Heart right ventricle (tissue), 16 donors: Measurements from ENCODE around the gene SLC36A4. TPM values are rescaled to one million over a fixed set of nuclear protein-coding genes. Genes with fewer than 3 reads are reported as not detected.
"Not testable (repeated sequence)": the region's sequence is repeated elsewhere in the genome, so short reads cannot be mapped to it uniquely, and the experiment has no call there.

Source experiments
- ATAC-seq, 8 donors: fragments of 200-7000 bp; cut with Tn5 transposase; one replicate each; pipeline ENCODE4 v1.9.1; 2020; ENCODE audit warnings: mild to moderate bottlenecking in 8 of 8, moderate library complexity in 8 of 8, moderate number of reproducible peaks in 1 of 8
- DNase-seq, 2 donors: peaks; one replicate each; pipeline ENCODE4 v3.0.0-alpha.2; 2020
- H3K27ac ChIP-seq, 10 donors: fragments of 200-600 bp; sonication (generic) in 2 of 10; one replicate each; pipeline versions ENCODE4 v1.5.0 to v1.8.0; 2020 to 2022; ENCODE audit warnings: mild to moderate bottlenecking in 3 of 10
- H3K27me3 ChIP-seq, 7 donors: fragments of 200-600 bp; one replicate each; pipeline ENCODE4 v1.8.0; 2021 to 2022; ENCODE audit warnings: mild to moderate bottlenecking in 2 of 7
- H3K36me3 ChIP-seq, 9 donors: fragments of 200-600 bp; sonication (generic) in 1 of 9; one replicate each; pipeline versions ENCODE4 v1.5.0 to v1.8.0; 2020 to 2022; ENCODE audit warnings: mild to moderate bottlenecking in 2 of 9
- H3K4me1 ChIP-seq, 9 donors: fragments of 200-600 bp; sonication (generic) in 1 of 9; one replicate each; pipeline versions ENCODE4 v1.5.0 to v1.8.0; 2020 to 2022; ENCODE audit warnings: mild to moderate bottlenecking in 4 of 9
- H3K4me3 ChIP-seq, 10 donors: fragments of 200-600 bp; sonication (generic) in 2 of 10; one replicate each; pipeline versions ENCODE4 v1.5.0 to v1.8.0; 2020 to 2022; ENCODE audit warnings: mild to moderate bottlenecking in 7 of 10, moderate library complexity in 2 of 10
- H3K9me3 ChIP-seq, 11 donors: fragments of 200-600 bp in 10 of 11; sonication (generic) in 2 of 11; one replicate each; pipeline versions ENCODE4 v1.5.0 to v1.8.0; 2013 to 2022; ENCODE audit warnings: mild to moderate bottlenecking in 2 of 11, control low read depth in 1 of 11, moderate library complexity in 1 of 11
- WGBS, 2 donors: extraction: QIAGEN DNeasy Blood & Tissue Kit; methylation state at CpG; one replicate each; pipeline ENCODE4 v1.1.7; 2013; ENCODE audit warnings: inconsistent platforms in 1 of 2; 5-methylcytosine and 5-hydroxymethylcytosine counted together
- intact Hi-C, 10 donors: fragments of 100-400 bp; cut with DNase I; formaldehyde crosslinking; loops; one replicate each; pipeline versions ENCODE4 v1.11.1 to v1.14.2; 2022
- polyA plus RNA-seq, 2 donors: library from polyadenylated mRNA; stranded (reverse); fragments of 200-250 nt; gene quantifications; one replicate each; pipeline ENCODE4 v1.2.3, GENCODE V29; 2013
- total RNA-seq, 10 donors: library from RNA; stranded (reverse); fragmentation: NEBNext Ultra II Directional in 3 of 10; extraction: Animal tissue kit (Norgen Biotek cat#: 25700) in 3 of 10; gene quantifications; one replicate each; pipeline versions ENCODE4 v1.2.1 to v1.2.4, GENCODE V29; 2021 to 2023
- TF ChIP-seq, protein P1 (sequence below), 9 donors: fragments of 200-600 bp; sonication (generic) in 2 of 9; IDR thresholded peaks; one replicate each; pipeline versions ENCODE4 v1.5.0 to v1.8.0; 2021 to 2022; ENCODE audit warnings: antibody characterized with exemption in 9 of 9, mild to moderate bottlenecking in 5 of 9, moderate library complexity in 1 of 9
- donor health status: Arrhythmogenic right ventricular cardiomyopathy.
- donor health status: ischemic (EF 13 %, LVEDD 7.1; RV severe dilation, severe dysfunction).
- donor health status: healthy with polysubstance abuse.
- donor health status: DM: no; HTN: yes; CAD: no.
- donor health status: DM: no; HTN: no; CAD: no.
- donor health status: ischemic (EF 25% LVEDD 6.9; RV normal size, moderate dysfunction).
- donor health status: ischemic (EF 25% LVEDD 5.7; RV mildly dilated, moderate dysfunction).
- donor health status: healthy.
- donor health status: DM: yes; HTN: yes; CAD: no.
- donor health status: Ischemic cardiomyopathy.
- donor health status: ischemic (EF 35%, LVEDD 5.7; RV mildly dilated, moderate dysfunction).
- donor health status: nonischemic (EF 11% LVEDD 7.7; RV severe dilation, severe dysfunction).
- donor health status: DM: yes; HTN: yes; CAD: no.
- donor health status: PGD.
- donor health status: ischemic (EF 29% LVEDD 5.4; RV normal size, mild dysfunction).
- donor health status: nonischemic (EF 23%, LVEDD 6.1; RV moderate dilation, normal function).

The SLC36A4 gene
- total and polyA plus RNA-seq, 12 donors: 3.1 to 11.4 (median 7.1) TPM

DNA sequence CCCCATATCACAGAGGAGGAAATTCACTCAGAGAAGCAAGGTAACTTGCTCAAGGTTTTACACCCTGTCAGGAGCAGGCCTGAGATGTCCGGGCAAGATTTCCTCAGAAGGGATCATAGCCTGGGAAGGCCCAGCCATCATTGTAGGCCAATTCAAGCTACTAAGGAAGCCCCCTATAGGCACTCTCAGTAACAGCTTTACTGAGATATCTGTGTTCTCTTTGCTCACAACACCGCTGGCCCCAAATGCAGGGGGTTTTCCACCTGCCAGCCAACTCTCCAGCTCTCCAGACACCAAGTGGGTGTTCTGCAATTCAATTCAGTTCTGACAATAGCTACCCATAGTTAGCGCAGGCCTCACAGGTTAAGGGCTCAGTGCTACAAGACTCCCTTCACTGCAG, 84.0 kb downstream of the SLC36A4 start:
- TF ChIP-seq, protein P1, sequence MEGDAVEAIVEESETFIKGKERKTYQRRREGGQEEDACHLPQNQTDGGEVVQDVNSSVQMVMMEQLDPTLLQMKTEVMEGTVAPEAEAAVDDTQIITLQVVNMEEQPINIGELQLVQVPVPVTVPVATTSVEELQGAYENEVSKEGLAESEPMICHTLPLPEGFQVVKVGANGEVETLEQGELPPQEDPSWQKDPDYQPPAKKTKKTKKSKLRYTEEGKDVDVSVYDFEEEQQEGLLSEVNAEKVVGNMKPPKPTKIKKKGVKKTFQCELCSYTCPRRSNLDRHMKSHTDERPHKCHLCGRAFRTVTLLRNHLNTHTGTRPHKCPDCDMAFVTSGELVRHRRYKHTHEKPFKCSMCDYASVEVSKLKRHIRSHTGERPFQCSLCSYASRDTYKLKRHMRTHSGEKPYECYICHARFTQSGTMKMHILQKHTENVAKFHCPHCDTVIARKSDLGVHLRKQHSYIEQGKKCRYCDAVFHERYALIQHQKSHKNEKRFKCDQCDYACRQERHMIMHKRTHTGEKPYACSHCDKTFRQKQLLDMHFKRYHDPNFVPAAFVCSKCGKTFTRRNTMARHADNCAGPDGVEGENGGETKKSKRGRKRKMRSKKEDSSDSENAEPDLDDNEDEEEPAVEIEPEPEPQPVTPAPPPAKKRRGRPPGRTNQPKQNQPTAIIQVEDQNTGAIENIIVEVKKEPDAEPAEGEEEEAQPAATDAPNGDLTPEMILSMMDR (IDR thresholded peaks at IDR 0.05): no peak
- Histone ChIP-seq H3K27ac (no peak overlapping the region), H3K27me3 (peaks cover 0 to 13% (median 0%) of the 10 kb centered on the region in 7 donors), H3K4me1 (no peaks in the 10 kb centered on the region), H3K9me3 (peaks cover 0 to 6% (median 0%) of the 10 kb centered on the region in 11 donors), H3K4me3 (no peak overlapping the region), H3K36me3 (no peaks in the 10 kb centered on the region)
- intact Hi-C loops: no loop called here
- ATAC-seq: no peak
- DNase-seq: no peak
- 62 to 75% methylated on average over 3 of the region's 3 CpGs for WGBS, 2 donors

DNA sequence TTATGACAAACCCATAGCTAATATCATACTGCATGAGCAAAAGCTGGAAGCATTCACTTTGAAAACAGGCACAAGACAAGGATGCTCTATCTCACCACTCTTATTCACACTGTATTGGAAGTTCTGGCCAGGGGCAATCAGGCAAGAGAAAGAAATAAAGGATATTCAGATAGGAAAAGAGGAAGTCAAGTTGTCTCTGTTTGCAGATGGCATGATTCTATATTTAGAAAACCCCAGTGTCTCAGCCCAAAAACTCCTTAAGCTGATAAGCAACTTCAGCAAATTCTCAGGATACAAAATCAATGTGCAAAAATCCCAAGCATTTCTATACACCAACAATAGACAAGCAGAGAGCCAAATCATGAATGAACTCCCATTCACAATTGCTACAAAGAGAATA, 86.6 kb downstream of the SLC36A4 start:
- H3K27me3 ChIP-seq, ATAC-seq, intact Hi-C loops, H3K4me1 ChIP-seq, DNase-seq, H3K36me3 ChIP-seq, H3K27ac ChIP-seq, H3K4me3 ChIP-seq, H3K9me3 ChIP-seq: not testable (repeated sequence)

DNA sequence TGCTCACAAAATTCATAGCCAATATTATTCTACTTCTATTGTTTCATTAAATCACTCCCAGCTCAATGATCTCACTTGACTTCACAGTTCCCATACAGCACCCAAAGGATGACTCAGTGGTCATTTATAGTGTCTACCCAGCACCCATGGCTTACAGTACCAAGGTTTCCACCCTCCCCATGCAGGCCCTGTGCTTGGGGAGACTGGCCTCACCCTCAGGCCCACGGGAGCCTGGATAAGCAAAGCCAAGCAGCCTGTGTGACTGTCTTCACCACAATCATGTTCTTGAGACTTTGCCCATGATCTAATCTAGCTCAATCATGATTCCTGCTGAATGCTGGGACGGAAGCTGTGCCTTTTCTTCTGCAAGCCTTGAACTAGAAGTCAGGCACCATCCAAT, 97.6 kb downstream of the SLC36A4 start:
- Histone ChIP-seq H3K4me1 (no peaks in the 10 kb centered on the region), H3K27ac (no peak overlapping the region), H3K36me3 (no peaks in the 10 kb centered on the region), H3K4me3 (no peak overlapping the region), H3K9me3 (peaks cover 0 to 24% (median 2%) of the 10 kb centered on the region in 11 donors), H3K27me3 (no peaks in the 10 kb centered on the region)
- TF ChIP-seq, protein P1 (IDR thresholded peaks at IDR 0.05): no peak
- 40 to 48% methylated on average over 2 of the region's 2 CpGs for WGBS, 2 donors
- intact Hi-C loops: no loop called here
- no peak for ATAC-seq
- DNase-seq: no peak

DNA sequence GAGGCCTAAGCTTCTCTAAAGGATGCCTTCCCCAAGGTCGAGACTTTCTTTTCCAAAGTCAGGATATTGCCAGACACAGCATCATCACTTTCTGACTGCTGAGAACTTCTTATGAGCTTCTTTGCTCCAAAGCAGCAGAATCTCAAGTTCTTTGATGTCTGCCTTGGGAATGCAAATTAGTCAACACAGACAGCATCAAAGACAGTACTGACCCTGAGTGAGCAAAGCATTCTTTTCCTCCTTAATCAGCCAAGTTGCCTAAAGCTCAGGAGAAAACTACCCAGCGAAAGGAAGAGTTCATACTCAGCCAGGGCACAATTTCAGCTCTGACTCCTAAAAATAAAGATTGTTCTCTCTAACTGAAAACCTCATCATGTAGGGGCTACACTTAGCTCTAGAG, 98.0 kb downstream of the SLC36A4 start:
- TF ChIP-seq, protein P1 (IDR thresholded peaks at IDR 0.05): no peak
- no peak for ATAC-seq
- intact Hi-C loops: loop anchor here in 1 of 10 donors (10.0 kb wide), 1 partner anchor 125 kb away; no protein-coding TSS in a partner anchor
- Histone ChIP-seq H3K27ac (no peak overlapping the region), H3K9me3 (peaks cover 0 to 28% (median 6%) of the 10 kb centered on the region in 11 donors), H3K4me3 (no peak overlapping the region), H3K27me3 (no peaks in the 10 kb centered on the region), H3K36me3 (no peaks in the 10 kb centered on the region), H3K4me1 (no peaks in the 10 kb centered on the region)
- DNase-seq: no peak
- 64 to 73% methylated on average over 2 of the region's 2 CpGs for WGBS, 2 donors

Other genes starting within 250 kb of the SLC36A4 start
- not detected for gene MTNR1B, start 228.3 kb downstream of the SLC36A4 start, total RNA-seq
- not detected for gene MTNR1B, start 228.3 kb downstream of the SLC36A4 start, polyA plus RNA-seq
- gene DEUP1, start 132.8 kb upstream of the SLC36A4 start, total RNA-seq: under 1 TPM in 1 of 10 donors, not detected in 9; 0.76 TPM
- gene DEUP1, start 132.8 kb upstream of the SLC36A4 start, polyA plus RNA-seq: not detected